Superior temporal gyrus (tissue), 1 donor: Measurements from ENCODE around the gene SPAG17.

ENCODE experiments used
- DNase-seq: peaks from one replicate; pipeline ENCODE4 v3.0.0-alpha.2; 2016; ENCODE audit errors: extremely low spot score

The SPAG17 gene

GRCh38 chr1:118077331-118078045 lies 107.5 kb downstream of the SPAG17 start:
- no peak for DNase-seq

DNA sequence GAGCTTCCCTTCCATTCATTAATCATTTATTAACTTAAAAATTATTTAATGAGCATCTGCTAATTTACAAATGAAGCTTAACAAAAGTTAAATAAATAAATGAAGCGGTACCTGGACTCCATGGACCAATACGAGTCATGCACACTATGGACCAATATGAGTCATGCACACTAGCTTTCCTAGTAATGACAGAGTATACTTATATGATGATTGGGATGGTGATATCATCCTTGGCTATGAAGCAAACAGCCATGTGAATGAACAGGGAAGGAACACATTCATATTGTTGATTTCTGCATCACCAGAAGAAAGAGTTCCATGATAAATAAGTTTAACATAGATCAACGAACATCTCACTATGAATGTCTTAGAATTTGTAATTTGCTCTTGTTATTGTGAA lies 109.9 kb downstream of the SPAG17 start:
- no peak for DNase-seq

GRCh38 chr1:118073648-118074435 lies 111.2 kb downstream of the SPAG17 start:
- no peak for DNase-seq

DNA sequence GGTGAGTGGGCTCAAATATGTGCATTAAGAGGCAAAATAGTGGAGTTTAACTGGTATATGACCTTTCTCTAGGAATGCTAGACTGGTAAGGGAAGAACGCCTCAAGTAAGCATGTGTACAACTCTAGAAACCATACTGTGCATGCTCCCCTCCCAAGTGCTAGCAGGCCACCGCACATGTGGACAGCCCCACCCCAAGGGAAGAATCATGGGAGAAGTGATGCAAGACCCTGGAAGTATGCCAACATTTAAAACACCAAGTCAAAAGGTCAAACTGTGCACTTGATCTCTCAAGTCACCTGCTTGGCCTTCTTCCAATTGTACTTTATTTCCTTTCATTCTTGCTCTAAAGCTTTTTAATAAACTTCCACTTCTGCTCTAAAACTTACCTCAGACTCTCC lies 135.0 kb downstream of the SPAG17 start:
- DNase-seq = no peak

- DNase-seq = no peak
These were observed 137.3 kb downstream of the SPAG17 start for GRCh38 chr1:118047650-118048224.

- DNase-seq = no peak
These were observed 137.9 kb downstream of the SPAG17 start for GRCh38 chr1:118047006-118047649.

DNA sequence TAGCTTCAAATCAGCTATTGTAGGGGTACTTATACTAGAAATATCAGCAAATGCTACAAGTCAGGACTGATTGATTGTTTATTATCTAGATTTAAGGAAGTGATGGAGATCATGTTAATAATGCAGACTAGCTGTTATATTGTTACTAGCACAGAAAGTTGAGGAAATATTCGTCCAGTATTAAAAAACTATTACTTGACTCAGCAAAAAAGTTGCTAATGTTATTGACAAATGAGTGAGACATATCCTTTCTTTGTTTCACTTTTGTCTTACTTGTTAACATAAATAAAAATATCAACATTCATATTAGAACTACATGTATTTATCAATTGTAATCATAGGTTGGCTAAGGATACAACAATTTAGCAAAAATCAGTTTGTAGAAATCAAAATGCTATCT lies 141.4 kb downstream of the SPAG17 start:
- DNase-seq = no peak

- no peak for DNase-seq
These were observed 142.5 kb downstream of the SPAG17 start for GRCh38 chr1:118042501-118042900.

DNA sequence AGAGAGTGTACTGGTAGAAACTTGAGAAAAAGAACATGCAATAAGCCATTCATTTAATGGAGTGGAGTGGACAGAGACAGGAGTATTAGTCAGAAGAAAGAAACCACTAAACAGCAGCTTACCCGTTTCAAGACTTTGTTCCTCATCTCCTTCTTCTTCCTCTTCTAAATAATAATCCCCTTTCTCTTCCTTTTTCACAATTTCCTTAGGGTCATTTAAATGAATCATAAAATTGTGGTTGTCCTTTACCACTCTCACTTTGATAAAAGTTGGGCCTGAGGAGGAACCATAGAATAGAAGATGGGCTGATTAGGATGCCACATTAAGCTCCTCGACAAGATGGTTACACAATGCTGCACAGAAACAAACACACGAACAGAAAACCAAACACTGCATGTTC lies 145.9 kb downstream of the SPAG17 start:
- no peak for DNase-seq

DNA sequence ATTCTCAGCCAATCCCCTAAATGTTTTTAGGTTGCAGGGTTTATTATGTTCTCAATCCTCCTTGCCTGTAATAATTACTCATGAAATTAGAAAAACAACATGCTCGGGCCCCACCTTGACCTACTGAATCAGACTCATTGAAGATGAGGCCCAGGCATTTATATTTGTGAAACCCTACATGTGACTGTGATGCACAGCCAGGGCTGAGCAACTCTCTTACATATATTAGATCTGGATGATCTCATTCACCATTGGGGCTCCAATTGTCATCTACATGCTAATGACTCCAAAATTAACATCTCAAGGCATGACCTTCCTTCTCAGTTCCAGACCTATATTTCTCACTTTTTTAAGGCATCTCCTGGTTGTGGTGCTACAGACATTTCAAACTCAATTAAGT lies 152.1 kb downstream of the SPAG17 start:
- DNase-seq = no peak

GRCh38 chr1:118028267-118028666 lies 156.8 kb downstream of the SPAG17 start:
- DNase-seq = no peak

DNA sequence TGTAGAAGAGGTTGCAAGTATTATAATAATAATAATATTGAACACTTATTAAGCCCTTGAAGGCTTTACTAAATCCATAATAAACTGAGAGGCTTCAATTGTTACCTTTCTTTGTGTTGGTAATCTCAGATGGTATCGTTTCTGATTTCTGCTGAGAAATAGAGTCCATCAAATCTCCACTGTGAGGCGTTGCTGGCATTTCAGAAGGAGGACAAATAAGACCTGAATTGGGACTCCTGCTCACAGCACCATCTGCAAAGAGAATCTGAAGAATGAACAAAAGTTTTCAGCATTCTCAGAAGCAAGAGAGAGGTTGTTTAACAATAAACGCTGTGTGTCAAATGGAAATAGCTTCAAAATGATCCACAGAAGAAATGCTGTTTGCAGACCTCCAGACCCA lies 161.8 kb downstream of the SPAG17 start:
- DNase-seq = no peak

DNA sequence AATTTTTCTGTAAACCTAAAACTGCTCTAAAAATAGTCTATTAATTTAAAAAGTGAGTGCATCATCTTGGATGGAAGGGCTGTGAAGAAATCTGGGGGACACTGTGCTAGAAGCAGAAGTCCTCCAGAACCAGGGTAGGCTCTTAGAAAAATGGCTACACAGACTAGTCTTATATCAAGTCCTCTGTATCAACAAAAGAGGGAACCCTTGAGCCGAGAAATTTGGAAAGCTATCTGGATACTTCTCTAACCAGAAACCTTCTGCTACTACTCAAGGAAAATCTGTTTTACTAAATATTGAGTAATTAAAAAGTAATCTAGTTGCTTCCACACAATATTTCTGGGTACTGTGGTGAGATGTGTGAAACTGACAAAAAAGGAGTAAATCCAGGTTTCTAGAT lies 163.4 kb downstream of the SPAG17 start:
- no peak for DNase-seq

GRCh38 chr1:118018060-118018459 lies 167.0 kb downstream of the SPAG17 start:
- no peak for DNase-seq

DNA sequence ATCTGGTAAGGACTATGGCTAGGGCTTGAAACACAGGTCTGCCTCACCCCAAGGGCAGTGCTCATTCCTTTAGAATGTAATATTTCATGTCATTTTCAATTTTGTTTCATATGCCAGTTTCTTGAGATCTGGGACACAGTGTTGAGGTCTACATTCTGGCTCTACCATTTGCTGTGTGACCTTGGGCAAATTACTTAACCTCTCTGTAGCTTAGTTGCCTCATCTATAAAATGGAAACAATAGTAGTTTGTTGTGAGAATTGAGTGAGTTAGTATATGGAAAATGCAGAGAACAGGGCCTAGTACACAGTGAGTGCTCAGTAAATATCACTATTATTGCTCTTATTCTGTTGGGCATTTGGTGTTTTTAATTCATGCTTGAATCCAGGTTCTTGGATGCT lies 171.1 kb downstream of the SPAG17 start:
- no peak for DNase-seq

- DNase-seq = no peak
These were observed 171.7 kb downstream of the SPAG17 start for GRCh38 chr1:118013336-118013735.

DNA sequence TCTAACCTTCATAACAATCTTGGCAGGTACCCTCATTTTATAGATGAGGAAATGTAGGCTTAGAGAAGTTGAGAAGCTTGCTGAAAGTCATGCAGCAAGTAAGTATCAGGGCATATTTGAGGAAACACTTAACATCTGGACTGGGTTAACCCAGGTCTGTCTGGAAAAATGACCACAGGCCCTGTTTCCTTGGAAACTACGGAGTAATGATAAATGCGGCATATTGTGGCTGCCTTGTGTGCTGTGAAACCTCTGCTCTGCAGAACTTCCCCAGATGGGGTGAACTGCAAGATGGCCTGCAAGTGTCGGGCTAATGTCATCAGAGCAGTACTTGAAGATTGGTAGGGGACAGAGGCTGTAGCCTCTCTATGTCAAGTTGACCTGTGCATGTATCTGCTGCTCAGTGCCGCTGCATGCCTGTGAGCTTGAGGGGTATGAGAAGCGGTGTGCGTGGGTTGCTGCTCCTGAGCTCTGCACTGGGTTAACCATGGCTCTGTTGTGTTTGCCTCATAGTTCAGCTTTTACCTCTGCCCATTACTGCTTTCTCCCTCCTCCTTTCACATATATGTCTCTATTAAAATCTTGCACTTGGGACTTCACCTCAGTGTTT lies 172.4 kb downstream of the SPAG17 start:
- no peak for DNase-seq

- no peak for DNase-seq
These were observed 177.0 kb downstream of the SPAG17 start for GRCh38 chr1:118008011-118008410.

GRCh38 chr1:118007391-118007790 lies 177.6 kb downstream of the SPAG17 start:
- no peak for DNase-seq

GRCh38 chr1:118004312-118004711 lies 180.7 kb downstream of the SPAG17 start:
- no peak for DNase-seq

GRCh38 chr1:117985973-117986372 lies 199.1 kb downstream of the SPAG17 start:
- DNase-seq = no peak

DNA sequence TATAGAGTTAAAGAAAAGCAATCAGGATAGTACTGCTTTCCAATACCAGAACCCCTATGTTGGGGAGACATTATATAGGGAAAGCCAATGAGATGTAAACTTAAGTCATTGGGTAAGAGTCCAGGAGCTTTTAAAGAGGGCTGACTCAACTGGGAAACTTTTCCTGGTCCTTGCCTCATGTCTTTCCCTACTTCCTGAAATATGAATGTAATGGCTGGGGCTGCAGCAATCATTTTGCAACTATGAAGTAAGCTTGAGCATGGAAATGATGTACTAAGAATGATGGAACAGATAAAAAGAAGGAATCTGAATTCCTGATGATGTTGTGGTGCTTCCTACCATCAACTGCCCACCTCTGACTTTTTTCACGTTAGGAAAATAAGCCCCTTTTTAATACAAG lies 199.8 kb downstream of the SPAG17 start:
- DNase-seq = no peak
